HUDEP-2 (cell line): ENCODE measurements around the gene TMEM143.

Experiments used
- DNase-seq, 76 experiments: peaks; one replicate each; lab custom pipeline; 2025; ENCODE audit not compliant: unreplicated experiment in 76 of 76; lab: John Stamatoyannopoulos, UW

TMEM143 gene

DNA sequence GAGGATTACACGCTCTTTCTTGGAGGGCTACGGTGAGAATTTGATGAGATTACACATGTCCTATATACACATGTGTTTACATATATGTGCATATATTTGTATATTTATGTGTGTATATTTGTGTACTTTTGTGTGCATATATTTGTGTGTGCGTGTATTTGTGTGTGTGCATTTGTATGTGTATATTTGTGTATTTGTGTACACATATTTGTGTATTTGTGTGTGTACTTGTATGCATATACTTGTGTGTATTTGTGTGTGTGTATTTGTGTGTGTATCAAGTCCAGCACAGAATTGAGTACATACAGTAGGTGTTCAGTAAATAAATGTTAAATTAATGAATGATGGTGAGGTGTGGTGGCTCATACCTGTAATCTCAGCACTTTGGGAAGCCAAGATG lies 1.8 kb downstream of the TMEM143 start:
- no peak for DNase-seq

DNA sequence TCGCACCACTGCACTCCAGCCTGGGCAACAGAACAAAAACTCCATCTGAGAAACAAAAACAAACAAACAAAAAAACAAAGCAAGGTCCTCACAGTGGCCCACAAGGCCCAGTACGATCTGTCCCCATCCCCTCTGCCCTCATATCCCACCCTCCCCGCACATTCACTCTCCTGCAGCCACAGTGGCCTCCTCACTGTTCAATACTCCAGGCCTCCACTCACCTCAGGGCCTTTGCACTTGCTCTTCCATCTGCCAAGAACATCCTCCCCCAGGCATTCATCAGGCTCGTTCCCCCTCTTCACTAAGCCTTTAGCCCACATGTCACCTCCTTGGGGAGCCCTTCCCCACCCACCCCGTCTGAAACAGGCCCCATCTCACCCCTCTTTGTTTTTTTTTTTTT lies 4.6 kb downstream of the TMEM143 start:
- DNase-seq: no peak

DNA sequence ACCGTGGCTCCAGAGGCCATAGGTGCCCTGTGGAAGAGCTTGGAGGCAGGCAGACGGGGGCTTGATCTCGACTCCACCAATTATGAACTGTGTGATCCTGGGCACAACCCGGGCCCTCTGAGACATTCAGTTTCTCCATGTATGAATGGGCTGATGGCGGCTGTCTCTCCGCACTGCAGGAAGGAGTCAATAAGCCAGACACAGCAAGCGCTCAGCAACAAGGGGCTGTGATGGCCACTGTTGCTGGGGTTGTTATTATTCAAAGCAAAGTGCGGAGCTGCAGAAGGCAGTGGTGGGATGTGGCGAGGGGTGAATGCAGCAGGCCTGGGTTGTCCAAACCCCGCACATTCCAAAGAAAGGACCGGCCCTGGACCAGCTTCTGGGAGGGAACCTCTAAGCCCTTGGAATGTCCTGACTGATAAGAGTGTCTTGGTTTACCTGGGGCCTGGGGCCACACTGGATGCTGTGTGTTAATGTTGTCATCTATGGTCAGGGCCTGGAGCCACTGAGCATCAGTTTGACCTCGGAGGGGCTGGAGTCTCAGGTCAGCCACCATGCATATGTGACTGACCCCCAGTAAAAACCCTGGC lies 8.3 kb downstream of the TMEM143 start:
- DNase-seq: no peak

DNA sequence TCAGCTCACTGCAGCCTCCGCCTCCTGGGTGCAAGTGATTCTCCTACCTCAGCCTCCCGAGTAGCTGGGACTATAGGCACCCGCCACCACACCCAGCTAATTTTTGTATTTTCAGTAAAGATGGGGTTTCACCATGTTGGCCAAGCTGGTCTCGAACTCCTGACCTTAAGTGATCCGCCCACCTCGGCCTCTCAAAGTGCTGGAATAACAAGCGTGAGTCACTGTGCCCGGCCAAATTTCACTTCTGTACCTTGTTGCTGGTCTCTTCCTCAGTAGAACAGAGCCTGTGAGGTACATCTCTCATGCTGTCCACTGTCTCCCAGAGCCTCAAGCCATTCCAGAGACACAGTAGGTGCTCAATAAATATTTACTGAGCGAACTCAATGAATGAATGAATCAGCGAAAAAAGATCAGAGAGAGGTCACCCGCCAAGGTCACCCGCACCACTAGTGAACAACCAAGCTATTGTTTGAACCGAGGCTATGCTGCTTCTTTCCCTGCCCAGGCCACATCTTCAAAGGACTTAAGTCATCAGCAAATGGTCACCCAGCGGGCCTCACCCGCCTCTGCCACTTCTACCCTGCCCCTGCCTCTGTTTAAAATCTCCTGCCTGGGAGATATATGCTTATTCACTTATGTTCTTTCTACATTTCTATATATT lies 9.3 kb downstream of the TMEM143 start:
- DNase-seq: no peak

DNA sequence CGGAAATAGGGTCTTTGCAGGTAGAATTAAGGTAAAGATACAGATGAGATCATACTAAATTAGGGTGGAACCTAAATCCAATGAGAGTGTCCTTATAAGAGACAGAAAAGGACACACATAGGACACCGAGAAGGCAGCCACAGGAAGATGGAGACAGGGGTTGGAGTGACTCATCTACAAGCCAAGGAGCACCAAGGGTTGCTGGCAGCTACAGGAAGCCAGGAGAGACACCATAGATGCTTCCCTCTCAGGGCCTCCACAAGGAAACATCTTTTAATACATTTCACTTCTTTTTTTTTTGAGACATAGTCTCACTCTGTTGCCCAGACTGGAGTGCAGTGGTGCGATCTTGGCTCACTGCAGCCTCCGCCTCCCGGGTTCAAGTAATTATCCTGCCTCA lies 10.1 kb downstream of the TMEM143 start:
- DNase-seq: no peak

DNA sequence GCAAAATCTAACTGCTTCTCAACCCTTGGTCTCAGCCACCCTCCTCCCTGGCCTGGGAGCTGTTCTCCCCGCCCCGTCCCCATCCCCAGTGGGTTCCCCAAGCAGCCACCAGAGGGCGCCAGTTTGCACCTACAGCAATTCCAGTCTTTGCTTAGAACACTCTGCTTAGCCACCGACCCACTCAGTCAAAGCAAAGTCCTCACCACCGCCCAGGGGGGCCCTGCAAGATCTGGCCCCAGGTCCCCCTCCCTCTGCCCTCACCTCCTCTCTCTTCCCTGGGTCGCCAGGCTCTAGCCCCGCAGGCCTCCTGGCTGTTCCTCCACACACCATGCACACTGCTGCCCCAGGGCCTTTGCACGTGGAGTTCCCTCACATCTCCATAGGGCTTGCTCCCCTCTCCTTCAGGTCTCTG lies 12.4 kb downstream of the TMEM143 start:
- DNase-seq: peak in 69 of 76 experiments; percentile 17 to 88 (median 73)

DNA sequence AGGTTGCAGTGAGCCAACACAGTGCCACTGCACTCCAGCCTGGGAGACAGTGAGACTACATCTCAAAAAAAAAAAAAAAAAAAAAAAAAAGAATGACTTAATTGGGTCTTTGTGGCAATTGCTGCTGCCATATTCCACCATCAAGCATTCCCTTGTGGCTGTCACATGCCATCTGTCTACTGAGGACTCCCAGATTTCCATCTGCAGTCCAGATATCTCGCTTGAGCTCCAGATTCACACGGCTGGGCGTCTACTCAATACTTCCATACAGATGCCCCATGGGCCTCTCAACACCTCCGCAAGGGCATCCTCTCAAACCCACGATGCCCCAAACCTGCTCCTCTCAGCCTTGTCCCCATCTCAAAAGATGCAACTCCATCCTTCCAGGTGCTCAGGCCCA lies 12.9 kb downstream of the TMEM143 start:
- no peak for DNase-seq

DNA sequence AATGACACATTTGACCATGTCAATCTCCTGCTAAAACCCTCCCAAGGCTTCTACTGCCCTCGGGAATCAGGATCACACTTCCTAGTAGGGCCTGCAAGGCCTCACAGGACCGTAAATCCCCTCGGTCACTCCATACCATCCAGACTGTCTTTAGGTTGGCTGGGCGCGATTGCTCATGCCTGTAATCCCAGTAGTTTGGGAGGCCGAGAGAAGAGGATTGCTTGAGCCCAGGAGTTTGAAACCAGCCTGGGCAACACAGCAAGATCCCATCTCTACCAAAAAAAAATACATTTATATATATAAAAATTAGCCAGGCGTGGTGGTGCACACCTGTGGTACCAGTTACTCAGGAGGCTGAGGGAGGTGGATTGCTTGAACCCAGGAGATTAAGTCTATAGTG lies 15.0 kb downstream of the TMEM143 start:
- DNase-seq: no peak

DNA sequence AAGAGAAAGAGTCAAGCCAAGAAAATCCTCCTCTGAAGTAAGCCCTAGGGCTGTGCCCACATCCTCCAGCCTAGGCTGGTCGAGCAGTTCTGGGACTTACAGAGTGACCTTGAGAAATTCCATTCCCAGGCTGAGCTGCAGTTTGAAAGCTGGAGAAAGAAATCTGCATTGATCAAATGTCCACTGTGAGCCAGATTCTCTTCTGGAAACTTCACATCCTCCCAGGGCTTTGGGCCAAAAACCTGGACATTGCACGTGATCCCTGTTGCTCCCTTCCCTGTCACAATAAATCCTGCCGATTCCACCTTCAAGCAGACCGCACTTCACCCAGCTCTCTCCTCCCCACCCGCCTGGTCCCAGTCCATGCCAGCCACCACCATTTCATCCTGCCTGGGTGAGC lies 15.7 kb downstream of the TMEM143 start:
- no peak for DNase-seq

DNA sequence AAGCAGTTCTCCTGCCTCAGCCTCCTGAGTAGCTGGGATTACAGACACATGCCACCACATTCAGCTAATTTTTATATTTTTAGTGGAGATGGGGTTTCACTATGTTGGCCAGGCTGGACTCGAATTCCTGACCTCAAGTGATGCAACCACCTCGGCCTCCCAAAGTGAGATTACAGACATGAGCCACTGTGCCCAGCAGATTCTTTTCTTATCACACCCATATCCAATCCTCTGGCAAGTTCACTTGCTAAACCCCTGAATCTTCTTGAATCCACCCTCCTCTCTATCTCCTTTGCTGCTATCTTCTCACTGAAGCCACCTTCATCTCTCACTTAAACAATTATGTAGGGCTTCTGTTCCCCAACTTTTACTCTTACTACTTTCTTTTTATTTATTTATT lies 17.5 kb downstream of the TMEM143 start:
- peak in 8 of 76 experiments; percentile 12 to 41 (median 28) for DNase-seq

DNA sequence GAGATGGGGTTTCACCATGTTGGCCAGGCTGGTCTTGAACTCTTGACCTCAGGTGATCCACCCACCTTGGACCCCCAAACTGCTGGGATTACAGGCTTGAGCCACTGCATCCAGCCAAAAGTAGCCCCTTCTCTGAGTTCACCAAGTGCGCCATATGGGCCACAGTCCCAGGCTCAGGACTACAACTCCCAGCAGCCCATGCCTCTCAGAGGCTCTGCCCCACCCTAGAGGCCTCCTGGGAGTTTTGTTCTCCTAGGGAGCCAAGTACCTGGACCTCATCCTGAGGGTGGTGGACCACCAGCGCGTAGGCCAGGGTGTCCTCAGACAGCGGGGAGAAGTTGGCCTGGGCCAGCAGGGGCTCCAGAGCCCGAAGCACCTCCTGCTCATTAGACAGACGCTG lies 18.8 kb downstream of the TMEM143 start:
- peak in 1 of 76 experiments; percentile 23 for DNase-seq

DNA sequence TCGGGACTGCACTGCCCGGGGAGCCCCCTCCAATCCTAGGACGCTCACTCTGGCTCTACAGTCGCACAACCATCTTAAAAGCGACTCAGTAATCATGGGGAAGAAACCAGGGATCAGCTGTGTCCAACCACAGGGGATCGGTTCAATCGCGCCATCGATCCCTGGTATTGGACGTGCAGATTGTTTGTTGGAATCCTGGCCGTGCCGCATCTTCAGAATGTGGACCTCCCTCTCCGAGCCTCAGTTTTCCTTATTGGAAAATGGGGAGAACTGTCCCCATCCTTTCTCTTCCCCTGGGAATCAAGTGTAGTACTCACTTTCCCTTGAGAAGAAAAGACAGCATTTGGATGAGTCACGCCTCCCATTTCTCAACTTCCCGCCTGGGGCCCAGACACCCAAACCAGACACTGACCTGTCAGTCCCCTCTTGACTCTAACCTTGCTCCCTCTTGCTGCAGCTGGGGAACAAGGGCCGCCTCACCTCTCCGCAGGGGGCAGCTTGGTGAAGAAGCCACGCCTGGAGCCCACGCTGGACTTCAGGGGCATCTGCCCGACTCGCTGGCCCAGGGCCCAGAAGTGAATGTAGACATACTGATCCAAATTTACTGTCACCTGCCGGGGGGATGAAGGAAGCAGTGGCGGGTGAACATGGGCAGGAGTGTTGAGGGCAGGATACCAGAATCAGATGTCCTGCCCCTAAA lies 20.7 kb downstream of the TMEM143 start:
- no peak for DNase-seq

DNA sequence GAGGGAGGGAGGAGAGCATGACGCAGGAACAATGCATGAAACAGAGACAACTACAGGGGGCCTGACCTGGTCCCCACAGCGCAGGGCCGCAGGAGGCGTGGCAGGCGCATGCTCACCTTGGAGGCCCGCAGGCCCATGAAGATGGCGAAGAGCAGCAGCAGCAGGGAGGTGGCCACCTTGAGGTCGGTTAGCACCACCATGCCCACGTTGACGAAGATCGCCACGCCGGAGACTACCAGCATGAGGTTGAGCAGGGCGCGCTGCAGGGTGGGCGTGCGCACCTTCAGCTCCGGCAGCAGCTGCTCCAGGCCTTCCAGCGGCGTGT lies 21.4 kb downstream of the TMEM143 start:
- no peak for DNase-seq

DNA sequence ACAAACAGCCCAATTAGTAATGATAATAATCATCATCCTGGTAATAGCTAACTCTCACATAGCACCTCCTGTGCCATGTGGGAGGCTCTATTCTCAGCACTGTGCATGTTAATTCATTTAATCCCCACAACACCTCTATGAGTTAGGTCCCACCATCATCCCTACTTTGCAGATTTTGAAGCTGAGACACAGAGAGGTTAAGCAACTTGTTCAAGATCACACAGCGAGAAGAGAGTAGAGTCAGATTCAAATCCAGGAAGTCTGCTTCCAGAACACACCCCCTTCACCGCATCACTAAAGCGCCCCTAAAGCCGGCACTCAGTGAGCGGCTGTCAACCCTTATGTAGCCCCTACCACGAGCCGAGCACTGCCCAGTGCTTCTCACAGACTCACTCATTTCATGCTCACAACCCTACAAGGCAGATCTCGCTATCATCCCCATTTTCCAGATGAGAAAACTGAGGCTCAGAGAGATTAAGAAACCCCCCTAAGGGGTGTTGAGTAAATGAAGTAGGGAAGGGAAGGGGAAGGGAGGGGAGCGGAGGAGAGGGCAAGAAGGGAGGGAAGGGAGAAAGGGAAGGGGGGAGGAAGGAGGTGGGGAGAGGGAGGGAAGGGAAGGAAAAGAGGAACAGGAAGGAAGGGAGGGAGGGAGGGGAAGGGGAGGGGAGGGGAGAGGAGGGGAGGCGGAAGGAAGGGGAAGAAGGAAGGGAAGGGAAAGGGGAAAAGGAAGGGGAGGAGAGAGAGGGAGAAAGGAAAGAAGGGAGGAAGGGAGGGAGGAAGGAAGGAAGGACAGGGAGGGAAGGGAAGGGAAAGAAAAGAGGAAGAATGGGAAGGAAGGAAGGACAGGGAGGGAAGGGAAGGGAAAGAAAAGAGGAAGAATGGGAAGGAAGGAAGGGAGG lies 22.0 kb downstream of the TMEM143 start:
- DNase-seq: no peak

DNA sequence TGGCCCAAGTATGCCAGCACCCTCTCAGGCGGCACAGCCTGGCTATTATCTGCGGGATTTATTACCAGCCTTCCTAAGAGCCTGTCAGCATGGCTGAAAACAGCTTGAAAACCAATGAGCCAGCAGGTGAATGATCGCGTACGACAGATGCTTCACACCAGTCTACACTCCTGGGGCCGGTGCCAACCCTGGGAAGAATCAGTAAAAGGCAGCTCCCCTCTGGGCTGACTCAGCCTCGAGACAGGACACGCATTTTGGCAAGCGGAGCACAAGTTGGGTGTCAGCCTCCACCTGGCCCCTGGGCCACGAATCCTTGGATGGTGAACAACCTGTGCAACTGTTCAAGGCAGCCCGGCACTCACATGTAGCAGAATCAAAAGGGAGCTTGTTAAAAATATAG lies 22.7 kb downstream of the TMEM143 start:
- peak in 10 of 76 experiments; percentile 15 to 41 (median 30) for DNase-seq

DNA sequence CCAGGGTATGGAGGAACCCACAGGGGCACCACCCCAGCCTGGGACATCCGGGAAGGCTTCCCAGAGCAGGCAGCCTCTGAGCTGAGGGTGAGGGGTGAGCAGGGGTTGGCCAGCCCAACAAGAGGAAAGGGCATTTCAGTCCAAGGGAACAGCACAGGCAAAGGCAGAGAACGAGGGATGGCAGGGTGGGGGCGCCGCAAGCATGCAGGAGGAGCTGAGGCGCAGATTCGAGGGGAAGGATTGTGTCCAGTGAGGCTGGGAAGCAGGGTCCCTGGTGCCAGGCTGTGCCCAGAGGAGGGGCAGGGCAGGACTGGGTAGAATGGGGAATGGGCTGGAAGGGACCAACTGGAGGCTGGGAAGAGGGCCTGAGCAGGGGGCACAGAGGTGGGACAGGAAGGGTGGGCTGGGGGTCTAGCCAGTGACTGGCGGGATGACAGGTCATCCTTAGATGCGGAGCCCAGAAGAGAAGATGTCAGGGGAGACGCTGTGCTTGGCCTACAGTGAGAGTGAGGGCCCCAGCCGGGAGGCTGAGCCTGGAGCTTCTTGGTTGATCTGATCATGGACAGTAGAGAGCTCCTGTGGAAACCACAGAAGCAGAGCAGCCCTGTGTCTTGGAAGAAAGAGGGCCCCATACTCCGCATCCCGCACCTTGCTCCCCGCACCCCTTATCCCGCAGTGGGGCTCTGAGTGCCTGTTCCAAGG lies 24.8 kb downstream of the TMEM143 start:
- DNase-seq: no peak

DNA sequence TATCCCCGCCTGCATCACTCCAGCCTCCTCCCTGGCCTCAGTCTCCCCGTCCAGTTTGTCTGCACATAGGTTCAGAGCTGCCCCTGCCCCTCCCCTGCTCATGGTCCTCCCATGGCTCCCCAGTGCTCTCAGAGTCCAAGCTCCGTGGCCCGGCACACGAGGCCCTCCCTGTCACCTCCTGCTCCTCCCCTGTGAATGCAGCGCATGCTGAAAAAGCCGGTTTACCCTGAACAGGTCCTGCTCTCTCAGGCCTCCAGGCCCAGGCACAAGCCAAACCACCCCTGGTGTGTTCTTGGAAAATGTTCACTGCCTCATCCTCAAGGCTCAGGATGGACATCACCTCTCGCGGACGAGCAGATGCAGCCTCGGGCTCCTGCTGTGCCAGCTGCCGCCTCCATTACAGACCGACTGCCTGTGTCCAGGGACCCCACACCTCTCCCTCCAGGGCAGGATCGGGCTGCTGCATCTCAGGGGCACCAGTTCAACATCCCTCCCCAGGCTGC lies 25.4 kb downstream of the TMEM143 start:
- DNase-seq: no peak

DNA sequence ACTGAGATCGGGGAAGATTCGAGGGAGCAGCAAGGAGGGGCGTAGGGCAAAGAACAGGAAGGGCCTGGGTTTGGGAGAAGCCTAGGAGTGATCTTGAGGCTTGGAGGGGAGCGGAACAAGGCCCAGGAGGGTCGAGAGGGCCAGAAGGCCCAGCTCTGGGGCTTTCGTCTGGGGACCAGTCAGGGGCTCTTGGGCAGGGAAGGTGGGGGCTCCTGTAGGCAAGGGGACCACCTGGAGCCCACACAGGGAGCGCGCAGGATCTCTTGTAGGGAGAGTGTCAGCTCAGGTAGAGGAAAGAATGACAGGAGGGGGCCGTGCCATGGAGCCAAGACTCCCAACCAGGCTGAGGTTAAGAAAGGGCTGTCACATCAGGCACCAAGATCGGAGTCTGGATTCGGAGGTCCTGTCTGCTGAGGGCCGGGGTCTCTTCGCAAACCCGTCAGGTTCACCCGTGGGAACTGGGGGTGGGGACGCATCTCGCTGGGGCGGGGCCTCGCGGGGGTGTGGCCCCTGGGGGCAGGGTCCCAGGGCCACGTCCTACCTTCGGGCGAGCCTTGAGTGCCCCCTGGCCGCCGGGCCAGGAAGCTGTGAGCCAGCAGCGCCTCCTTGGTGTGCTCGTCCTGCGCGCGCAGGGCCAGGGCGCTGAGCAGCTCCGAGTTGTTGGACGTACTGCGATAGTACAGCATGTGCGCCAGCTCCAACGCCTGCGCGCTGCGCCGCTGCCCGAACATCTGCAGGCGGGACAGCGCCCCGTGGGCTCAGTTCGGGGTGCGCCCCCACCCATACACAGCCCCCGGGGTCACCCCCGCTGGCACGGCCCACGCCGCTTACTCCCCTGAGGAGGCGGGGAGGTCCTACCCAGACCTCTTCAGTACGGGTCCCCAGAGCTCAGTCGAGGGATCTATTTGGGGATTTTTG lies 30.0 kb downstream of the TMEM143 start:
- peak in 74 of 76 experiments; percentile 84 to 100 (median 96) for DNase-seq
